Hematopoietic multipotent progenitor cell (in vitro differentiated cells): ENCODE results near the gene TUBGCP3. TPM values are rescaled to one million over a fixed set of nuclear protein-coding genes. Genes with fewer than 3 reads are reported as not detected.
"Not testable (repeated sequence)": the region's sequence is repeated elsewhere in the genome, so short reads cannot be mapped to it uniquely, and the experiment has no call there.

ENCODE experiments used
- DNase-seq, 3 donors: peaks; one replicate each; pipeline ENCODE4 v3.0.0-alpha.2; 2011 to 2015; ENCODE audit warnings: low read depth in 2 of 3, low spot score in 2 of 3
- total RNA-seq: library from RNA; depleted of rRNA; stranded (reverse); fragments of >200 nt; gene quantifications from one replicate; pipeline ENCODE4 v1.2.3, GENCODE V29; 2012

TUBGCP3 gene
- total RNA-seq, 1 donor = 40.4 TPM

DNA sequence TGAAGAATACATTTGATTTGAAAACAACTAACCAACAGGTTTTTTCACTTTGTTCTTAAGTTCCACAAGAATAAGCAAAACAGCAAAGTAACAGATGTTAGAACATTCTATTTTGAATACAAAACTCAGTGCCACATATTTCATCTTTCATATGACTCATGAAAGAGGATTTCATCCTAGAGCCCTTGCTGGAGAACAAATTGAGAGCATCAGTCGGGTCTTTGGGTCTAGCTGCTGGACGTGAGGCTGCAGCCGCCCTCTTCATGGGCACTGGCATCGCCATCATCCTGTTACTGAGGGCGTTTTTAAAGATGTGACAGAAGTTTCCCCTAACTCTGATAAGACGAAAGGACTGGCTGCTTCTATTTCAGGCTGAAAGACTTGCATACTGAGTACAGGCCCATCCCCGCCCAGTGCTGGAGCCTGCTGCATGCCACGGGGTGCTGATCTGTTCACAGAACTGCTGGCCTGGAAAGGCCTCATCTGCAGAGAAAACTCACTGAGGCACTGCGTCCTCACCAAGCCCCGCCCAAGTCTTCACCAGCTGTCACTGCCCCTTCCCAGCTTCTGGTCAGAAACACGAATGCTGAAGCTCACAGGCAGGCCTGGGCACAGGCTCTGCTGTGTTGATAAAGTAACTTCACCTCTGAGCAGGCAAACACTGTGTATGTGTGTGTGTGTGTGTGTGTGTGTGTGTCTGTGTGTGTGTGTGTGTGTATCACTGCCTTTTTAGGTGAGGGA is 101.4 kb downstream of the TUBGCP3 start:
- no peak for DNase-seq

DNA sequence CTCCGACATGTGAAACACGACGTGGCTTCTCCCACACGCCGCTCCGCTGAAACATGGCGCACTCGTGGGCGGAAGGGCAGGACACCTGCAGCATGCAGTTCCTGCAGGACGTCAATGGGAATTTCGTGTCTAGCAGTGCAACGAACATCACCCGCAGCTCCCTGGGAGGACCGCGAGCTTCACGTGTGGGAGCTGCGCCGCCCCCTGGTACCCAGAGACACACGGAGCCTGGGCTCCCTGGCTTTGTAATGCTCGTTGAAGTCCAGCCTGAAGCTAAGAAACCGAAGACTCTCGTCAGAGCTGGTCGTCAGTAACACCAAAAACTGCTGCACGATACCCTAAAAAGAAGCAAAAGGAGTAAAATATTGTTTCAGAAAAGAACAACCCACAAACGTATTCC is 102.1 kb downstream of the TUBGCP3 start:
- not testable (repeated sequence) for DNase-seq

DNA sequence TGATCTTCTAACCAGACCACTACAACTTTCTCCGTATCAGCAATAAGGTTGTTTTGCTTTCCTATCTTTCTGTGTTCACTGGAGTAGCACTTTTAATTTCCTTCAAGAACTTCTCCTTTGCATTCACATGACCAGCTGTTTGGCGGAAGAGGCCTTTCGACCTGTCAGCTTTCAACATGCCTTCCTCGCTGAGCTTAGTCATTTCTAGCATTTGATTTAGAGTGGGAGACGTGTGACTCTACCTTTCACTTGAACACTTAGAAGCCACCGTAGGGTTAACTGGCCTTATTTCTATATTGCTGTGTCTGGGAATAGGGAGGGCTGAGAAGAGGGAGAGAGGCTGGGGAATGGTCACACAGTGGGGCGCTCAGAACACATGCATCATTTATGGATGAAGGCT is 104.7 kb downstream of the TUBGCP3 start:
- DNase-seq = no peak

DNA sequence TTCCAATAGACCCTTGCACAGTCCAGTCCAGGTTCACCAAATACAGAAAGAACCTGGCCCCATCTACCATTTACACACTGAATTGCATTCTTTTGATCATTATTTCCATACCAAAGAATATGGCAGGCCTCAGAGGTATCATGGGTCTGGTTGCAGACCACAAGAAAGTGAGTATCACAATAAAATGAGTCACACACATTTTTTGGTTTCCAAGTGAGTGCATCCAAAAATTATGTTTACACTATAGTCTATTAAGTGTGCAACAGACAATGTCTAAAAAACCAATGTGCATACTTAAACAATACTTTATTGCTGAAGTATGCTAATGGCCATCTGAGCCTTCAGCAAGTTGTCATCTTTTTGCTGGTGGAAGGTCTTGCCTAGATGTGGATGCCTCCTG is 106.5 kb downstream of the TUBGCP3 start:
- DNase-seq = no peak

DNA sequence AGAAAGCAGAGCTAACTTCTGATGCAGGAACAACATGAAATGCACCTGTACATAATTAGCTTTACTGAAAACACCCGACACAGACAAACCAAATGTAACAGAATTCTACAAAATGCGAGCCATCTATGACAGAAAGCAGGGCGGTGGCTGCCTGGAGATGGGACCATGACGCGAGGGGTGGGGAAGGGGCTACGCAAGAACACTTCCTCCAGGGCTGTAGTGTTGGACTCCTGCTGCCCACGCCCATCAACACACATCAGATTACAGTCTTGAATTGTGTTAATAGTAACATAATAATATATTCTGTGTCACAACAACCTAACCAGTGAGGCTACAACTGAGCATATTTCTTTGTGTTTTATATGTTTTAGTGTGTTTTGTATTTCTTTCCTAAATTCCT is 108.6 kb downstream of the TUBGCP3 start:
- DNase-seq = no peak

DNA sequence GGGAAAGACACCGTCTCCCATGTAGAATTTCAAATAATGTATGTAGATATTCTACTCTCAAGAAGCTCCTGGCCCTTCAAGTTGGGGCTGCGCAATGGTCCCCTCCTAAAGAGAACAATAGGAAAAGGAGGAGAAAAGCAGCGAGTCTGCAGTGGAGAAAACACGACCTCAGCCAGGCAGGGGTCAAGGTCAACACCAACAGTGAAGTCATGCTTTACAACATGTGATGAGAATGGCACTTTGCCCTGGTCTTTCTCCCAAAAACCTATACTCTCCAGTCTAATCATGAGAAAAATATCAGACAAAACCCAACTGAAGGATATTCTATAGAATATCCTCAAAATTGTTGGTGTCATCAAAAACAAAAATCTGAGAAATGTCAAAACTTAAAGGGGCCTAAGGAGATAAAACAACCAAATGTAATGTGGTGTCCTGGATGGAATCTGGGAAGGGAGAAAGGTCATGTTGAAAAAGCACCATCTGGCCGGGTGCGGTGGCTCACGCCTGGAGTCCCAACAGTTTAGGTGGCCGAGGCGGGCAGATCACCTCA is 110.8 kb downstream of the TUBGCP3 start:
- no peak for DNase-seq

DNA sequence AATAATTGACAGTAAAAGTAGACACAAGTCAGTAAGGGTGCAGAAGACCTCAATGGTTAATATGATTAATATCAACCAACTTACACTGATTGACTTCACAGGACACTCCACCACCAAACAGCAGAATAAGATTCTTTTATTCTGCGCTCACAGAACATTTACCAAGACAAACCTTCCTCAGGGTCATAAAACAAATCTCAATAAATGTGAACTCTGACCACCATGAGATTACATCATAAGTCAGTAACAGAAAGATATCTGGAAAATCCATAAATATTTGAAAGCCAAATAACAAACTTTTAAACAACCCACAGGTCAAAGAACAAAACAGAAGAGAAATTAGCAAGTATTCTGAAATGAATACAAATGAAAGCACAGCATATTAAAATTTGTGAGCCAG is 112.1 kb downstream of the TUBGCP3 start:
- DNase-seq = no peak

DNA sequence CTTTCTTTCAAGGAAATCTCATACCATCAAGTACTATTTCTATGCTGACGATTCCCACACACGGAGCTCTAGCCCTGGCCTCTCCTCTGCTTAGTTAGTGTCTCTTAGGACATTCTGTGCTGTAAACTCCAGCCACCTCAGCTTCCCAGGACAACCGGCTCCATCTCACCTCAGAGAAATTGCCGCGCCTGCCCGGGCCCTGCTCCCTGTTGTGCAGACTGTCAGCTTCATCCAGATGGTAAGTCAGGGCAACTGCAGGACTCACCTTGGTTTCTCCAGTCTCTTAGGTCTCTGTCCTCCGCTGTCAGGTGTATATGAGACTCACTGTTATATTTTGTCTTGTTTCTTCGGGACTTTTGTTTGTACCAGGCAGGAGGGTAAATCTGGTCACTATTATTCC is 113.1 kb downstream of the TUBGCP3 start:
- no peak for DNase-seq

DNA sequence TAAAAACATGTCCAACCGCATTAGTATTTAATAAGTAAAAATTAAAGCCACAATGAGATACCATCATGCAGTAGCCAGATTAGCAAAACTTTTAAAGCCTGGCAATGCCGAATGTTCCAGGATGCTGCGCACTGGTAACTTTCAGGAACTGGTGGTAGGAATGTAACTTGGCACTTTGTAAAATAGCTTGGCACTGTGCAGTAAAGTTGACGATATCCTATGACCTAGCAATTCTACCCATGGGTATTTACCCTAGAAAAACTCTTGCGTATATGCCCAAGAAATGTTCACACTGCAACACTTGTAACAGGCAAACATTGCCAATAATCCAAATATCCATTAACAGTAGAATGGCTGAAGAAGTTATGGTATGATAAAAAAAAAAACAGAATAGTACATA is 114.1 kb downstream of the TUBGCP3 start:
- DNase-seq = no peak

DNA sequence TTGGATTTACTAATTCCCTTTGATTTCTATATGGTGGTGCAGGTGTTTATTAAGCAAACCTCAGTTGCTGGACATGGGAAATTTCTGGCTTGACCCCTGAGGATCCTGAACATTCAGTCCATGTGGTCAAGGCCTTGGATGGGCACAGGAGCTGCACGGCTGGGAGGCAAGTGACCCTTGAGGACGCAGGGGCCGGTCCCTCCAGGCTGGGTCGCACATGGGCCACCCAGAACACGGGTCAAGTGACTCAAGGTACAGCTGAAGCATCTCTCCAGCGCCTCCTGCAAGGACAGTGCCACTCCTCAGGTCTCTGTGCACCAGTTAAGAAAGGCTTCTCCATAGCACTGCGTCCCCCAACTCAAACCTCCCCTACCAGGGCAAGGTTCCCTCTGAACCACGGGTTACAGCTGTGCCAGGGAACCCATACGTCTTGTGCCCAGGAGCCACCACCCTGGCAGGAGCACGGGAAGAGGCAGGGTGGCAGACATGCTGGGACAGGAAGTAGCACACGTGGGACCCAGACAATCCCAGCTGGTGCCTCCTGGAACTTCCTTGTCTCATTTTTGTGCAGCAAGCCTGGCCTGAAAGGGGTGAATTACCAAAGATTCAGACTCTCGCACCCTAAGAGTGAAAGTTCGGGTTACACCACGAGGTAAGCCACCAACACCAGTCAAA is 118.7 kb downstream of the TUBGCP3 start:
- DNase-seq = no peak

DNA sequence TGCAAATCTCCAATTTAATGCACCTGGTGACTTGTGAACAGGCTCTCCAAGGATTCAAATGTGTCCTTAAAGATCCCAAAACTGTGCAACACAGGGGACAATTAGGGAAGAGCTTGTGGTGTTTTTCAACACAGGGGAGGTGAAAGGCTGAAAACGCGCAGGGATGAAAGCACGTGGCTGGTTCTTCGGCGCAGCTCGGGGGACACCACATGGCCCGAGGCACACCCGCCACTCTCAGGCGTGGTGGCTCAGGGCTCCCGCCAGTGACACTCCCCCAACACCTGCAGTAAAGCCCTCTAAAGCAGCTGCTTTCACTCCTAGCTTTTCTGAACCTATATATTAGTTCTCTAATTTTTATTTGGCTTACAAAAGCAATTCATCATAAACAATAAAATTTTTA is 119.9 kb downstream of the TUBGCP3 start:
- no peak for DNase-seq

DNA sequence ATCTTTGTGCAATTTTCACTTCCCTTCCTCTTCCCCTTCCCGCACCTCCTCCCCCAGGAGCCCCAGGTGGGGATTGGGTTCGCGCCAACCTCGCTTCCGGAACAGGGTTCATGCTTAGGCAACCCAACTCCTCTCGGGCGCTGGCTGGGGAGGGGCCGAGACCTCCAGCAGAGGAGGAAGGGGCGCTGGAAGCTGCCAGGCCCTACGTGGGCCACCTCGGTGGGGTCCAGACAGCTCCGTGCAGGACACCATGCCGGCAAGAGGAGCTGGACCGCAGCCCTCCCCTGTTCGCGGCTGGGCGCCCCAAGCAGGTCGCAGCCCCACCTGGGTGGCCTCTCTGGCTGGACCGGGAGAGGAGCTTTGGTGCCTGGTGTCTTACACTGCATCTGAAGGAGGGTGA is 120.7 kb downstream of the TUBGCP3 start:
- DNase-seq = no peak

DNA sequence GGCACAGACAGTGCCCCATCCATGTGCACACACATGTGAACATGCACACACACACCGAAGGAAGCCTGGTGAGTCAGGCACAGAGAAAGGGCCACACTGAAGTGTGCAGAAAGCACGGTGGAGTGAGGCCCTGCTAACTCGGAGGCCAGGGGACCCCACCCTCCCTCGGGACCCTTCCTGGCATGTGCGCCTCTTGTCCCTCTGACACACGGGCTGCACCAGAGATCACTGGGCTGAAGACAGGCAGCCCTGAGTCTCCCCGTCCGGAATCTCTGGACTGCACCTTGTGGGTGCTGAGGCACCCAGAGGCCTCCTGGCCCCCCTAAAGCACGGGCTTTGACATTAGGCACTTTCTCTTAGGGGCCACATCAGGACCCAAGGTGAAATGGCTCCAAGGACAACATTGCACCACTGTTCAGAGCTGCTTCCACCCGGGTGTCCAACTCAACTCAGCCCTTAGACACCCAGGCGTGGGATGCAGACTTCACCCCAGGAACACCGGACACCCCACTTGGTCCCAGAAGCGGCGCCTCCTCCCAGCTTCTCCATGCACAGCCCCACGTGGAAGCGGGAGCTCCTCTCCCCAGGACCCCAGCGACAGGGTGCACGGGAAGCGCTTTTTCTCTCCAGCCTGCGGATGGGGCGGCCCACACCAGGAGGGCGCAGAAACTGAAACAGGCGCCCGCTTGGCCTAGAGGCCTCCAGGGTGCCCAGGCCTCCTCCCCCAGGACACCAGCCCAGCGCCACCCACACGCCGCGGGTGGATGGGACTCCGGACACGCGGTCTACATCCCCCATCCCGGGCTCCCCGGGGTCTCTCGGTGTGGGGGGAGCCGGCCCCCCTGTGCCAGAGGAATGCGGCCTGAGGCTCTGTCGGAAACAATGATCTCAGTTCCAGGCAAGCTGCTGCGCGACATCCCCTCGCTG is 121.6 kb downstream of the TUBGCP3 start:
- DNase-seq = no peak

DNA sequence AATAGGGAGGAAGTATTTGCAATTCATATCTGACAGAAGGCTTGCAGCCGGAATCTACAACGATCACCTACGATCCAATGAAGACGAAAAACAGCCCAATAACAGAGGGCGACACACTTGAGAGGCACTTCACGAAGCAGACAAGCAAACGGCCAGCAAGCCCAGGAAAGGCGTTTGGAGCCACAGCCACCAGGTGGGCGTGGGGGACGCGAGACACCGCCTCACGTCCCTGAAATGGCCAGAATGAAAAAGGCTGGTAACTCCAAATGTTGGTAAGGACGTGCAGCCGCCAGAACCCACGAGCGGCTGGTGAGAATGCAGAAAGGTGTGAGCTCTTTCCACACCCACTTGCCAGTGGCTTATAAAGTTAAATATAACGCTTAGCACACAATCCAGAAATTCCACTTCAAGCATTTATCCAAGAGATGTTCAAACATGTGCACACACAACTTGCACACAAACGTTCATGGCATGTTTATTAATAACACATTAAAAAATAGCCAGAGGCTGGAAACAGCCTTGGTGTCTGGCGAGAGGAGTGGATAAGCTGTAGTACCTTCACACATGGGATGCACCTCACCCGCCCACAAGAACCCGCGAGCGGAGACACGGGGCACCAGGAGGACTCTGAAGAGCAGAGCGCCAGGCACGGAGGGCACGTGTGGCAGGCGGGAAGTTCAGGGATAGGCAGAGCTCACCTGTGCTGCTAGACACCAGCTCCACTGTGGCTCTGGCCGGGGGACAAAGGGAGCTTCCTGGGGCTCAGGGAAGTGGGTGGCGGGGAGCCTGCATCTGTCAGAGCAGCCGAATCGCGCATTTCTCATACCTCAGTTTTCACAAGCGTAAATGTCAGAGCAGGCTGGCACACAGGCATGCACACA is 122.5 kb downstream of the TUBGCP3 start:
- DNase-seq = no peak

DNA sequence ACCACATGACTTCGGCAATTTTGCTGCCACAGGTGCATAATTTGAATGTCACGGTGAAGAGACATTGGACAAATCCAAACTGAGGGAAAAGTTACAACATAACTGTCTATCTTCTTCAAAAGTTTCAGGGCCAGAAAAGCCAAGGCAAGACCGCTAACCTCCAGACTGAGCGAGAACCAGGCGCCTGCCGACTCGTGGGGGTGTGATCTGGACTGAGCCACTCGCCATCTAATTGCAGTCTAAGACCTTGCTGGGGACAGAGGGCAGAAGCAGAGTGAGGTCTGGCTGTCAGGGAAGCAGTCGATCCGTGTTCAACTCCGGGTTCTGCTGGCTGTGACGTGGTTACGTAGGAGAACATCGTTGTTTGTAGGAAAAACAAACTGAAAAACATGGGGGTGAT is 123.2 kb downstream of the TUBGCP3 start:
- DNase-seq = no peak

DNA sequence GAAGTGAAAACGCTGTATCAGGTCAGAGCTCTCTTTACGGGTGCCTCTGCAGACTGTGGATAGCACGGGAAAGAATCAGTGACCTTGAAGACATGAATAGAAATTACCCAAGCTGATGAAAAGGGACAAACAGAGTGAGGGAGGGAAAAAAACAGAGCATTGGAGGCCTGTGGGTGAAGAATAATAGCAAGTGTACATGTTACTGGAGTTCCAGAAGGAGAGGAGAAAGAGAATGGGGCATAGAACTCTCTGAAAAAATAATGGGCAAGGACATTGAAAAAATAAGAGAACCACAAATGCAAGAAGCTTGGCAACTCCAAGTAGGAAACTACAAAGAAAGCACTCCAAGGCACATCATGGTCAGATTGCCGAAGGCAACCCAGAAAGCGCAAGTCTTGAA is 125.5 kb downstream of the TUBGCP3 start:
- DNase-seq = no peak

DNA sequence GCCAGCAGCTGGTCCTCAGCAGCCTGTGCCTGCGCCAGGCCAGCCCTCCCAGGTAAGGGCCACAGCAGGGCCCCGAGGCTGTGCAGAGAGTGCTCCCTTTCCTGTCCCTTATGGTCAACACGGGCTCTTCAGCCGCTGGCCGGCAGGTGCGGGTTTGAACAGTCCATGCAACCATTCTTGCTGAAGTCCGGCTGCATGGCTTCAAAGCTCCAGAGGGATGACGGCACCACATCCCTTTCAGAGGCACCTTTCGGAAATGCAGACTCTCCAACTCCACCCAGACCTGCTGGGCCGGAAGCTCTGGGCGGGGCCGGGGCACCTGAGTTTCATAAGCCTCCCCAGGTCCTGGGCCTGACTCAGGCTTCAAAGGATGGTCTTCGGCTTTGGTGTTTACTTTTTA is 130.5 kb downstream of the TUBGCP3 start:
- no peak for DNase-seq

DNA sequence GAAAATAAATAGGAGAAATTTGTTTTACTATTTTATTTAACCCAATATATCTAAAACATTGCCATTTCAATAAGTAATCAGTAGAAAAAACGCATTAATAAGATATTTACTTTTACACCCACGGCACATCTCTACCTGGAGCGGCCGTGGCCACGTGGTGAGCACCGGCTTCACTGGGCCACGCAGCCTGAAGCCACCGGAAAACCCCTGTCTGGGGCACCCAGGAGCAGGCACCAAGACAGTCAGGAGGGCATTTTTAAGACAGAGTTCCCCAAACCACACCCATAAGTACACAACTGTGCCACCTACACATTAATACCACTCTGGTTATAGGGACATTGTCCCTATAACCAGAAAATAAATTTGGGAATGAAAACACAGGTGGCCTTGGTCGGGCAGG is 130.9 kb downstream of the TUBGCP3 start:
- DNase-seq = no peak

DNA sequence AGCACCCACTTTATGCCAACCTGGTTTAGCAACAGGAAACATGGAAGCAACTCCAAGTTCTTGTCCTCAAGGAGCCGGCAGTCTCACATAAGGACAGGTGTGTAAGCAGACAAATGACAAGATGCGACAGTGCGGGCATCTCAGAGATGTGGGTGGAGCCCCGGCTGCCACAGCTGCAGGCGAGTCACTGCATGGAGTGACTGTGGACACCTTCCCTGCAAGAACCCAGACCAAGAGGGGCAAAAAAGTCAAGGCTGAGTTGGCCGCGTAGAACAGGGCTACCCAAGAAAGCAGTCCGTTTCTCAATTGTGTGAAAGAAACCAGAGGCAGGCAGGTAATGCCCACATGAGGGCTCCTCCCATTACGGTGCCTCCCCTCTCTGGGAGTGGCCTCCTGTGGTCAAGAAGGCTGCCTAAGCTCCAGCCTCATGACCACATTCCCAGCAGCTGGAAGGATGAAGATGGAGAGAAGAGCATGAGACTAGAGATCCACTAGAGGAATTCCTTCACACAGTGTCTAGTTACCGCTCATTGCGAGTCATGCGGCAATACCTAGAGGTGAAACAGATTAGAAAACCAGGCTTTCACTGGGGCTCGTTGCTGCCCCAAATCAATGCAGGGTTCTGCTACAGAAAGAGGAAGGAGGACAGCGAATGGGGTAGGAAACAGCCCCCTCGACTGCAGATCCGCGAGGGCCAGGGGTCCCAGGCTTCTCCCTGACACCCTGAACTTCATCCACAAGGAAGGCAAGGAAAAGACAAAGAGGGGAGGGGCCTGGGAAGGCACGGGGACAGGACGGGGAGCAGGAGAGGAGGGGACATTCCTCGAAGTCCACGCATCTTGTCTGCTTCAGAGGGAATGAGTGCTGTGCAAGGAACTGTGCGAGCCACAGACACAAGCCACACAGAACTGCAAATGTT is 131.6 kb downstream of the TUBGCP3 start:
- DNase-seq = no peak
